Heart left ventricle (tissue), 16 donors: Measurements from ENCODE around the gene TMEM178B. TPM values are rescaled to one million over a fixed set of nuclear protein-coding genes. Genes with fewer than 3 reads are reported as not detected.
"Not testable (repeated sequence)": the region's sequence is repeated elsewhere in the genome, so short reads cannot be mapped to it uniquely, and the experiment has no call there.

Experiments used
- ATAC-seq, 4 donors: fragments of 200-7000 bp; cut with Tn5 transposase; one replicate each; pipeline ENCODE4 v1.9.1; 2020 to 2022; ENCODE audit warnings: moderate library complexity in 4 of 4, mild to moderate bottlenecking in 3 of 4, moderate number of reproducible peaks in 1 of 4
- DNase-seq, 5 donors: peaks; one replicate each; pipeline ENCODE4 v3.0.0-alpha.2; 2020
- H3K27ac ChIP-seq, 12 donors: fragments of 200-600 bp; sonication (generic) in 4 of 12; one replicate each; pipeline versions ENCODE4 v1.5.0 to v1.8.0; 2016 to 2022; ENCODE audit warnings: mild to moderate bottlenecking in 2 of 12
- H3K27me3 ChIP-seq, 9 donors: fragments of 200-600 bp; sonication (generic) in 2 of 9; one replicate each; pipeline versions ENCODE4 v1.5.1 to v1.8.0; 2016 to 2022; ENCODE audit warnings: mild to moderate bottlenecking in 3 of 9
- H3K36me3 ChIP-seq, 9 donors: fragments of 200-600 bp; sonication (generic) in 2 of 9; one replicate each; pipeline versions ENCODE4 v1.5.0 to v1.8.0; 2018 to 2022; ENCODE audit warnings: mild to moderate bottlenecking in 2 of 9
- H3K4me1 ChIP-seq, 12 donors: fragments of 200-600 bp; sonication (generic) in 4 of 12; one replicate each; pipeline versions ENCODE4 v1.5.0 to v1.8.0; 2016 to 2022; ENCODE audit warnings: mild to moderate bottlenecking in 3 of 12
- H3K4me3 ChIP-seq, 12 donors: fragments of 200-600 bp; sonication (generic) in 4 of 12; one replicate each; pipeline versions ENCODE4 v1.5.0 to v1.8.0; 2017 to 2022; ENCODE audit warnings: mild to moderate bottlenecking in 9 of 12, moderate library complexity in 4 of 12
- H3K9me3 ChIP-seq, 12 donors: fragments of 200-600 bp; sonication (generic) in 4 of 12; one replicate each; pipeline versions ENCODE4 v1.5.0 to v1.8.0; 2016 to 2022; ENCODE audit warnings: mild to moderate bottlenecking in 1 of 12
- POLR2A ChIP-seq, 2 donors: fragments of 450-650 bp; IDR thresholded peaks; one replicate each; pipeline ENCODE4 v1.6.1; 2017; ENCODE audit warnings: antibody characterized with exemption in 2 of 2, mild to moderate bottlenecking in 2 of 2, moderate library complexity in 2 of 2
- WGBS, 4 donors: extraction: QIAGEN DNeasy Blood & Tissue Kit in 2 of 4; methylation state at CpG; one replicate each; pipeline versions ENCODE4 v1.1.5 to v1.1.7; 2013 to 2018; 5-methylcytosine and 5-hydroxymethylcytosine counted together
- intact Hi-C, 10 donors: fragments of 100-400 bp; cut with DNase I; formaldehyde crosslinking; loops; one replicate each; pipeline versions ENCODE4 v1.11.1 to v1.14.2; 2022
- polyA plus RNA-seq, 2 donors: library from polyadenylated mRNA; stranded (reverse); fragments of 200-250 nt; gene quantifications; one replicate each; pipeline ENCODE4 v1.2.3, GENCODE V29; 2013
- total RNA-seq, 9 donors: library from RNA; depleted of rRNA in 2 of 9; stranded (reverse); fragments of >200 nt in 2 of 9; fragmentation: NEBNext Ultra II Directional in 3 of 9; extraction: Animal tissue kit (Norgen Biotek cat#: 25700) in 3 of 9; gene quantifications; one replicate each; pipeline versions ENCODE4 v1.1.0 to v1.2.4, GENCODE V29; 2016 to 2023
- TF ChIP-seq, protein P1 (sequence below), 12 donors: fragments of 200-600 bp; sonication (generic) in 4 of 12; IDR thresholded peaks; one replicate each; pipeline versions ENCODE4 v1.5.0 to v1.8.0; 2018 to 2022; ENCODE audit warnings: antibody characterized with exemption in 12 of 12, mild to moderate bottlenecking in 5 of 12
- donor health status: ischemic (EF 13 %, LVEDD 7.1; RV severe dilation, severe dysfunction).
- donor health status: healthy with polysubstance abuse.
- donor health status: DM: no; HTN: yes; CAD: no.
- donor health status: DM: no; HTN: no; CAD: no.
- donor health status: ischemic (EF 25% LVEDD 6.9; RV normal size, moderate dysfunction).
- donor health status: ischemic (EF 25% LVEDD 5.7; RV mildly dilated, moderate dysfunction).
- donor health status: healthy.
- donor health status: DM: yes; HTN: yes; CAD: no.
- donor health status: ischemic (EF 35%, LVEDD 5.7; RV mildly dilated, moderate dysfunction).
- donor health status: nonischemic (EF 11% LVEDD 7.7; RV severe dilation, severe dysfunction).
- donor health status: DM: yes; HTN: yes; CAD: no.
- donor health status: PGD.
- donor health status: ischemic (EF 29% LVEDD 5.4; RV normal size, mild dysfunction).
- donor health status: nonischemic (EF 23%, LVEDD 6.1; RV moderate dilation, normal function).

The TMEM178B gene
- total and polyA plus RNA-seq, 11 donors: 1.2 to 58.5 (median 19.0) TPM

DNA sequence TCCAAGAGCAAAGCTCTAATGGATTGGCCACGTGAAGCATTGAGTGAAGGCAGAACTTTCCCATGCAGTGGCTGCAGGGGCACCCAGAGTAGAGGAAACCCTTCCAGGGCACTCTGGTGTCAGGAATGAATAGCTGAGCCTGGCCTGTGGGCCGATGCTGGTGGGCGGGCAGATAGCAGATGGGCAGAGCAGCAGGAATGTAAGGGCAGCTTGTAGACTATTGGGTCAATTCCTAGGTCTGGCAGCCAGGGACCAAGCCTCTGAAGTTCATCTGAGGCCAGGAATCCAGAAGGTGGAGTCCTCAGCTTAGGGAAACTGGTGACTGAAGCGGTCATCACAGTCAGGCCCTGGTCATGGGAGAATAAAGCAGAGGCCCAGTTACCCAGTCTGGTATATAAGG, 115.4 kb downstream of the TMEM178B start:
- intact Hi-C loops: no loop called here
- no peaks in the 10 kb centered on the region for H3K36me3 ChIP-seq
- 71 to 88% (median 80%) methylated on average over 4 of the region's 4 CpGs for WGBS, 4 donors
- no peaks in the 10 kb centered on the region for H3K27me3 ChIP-seq
- no peak overlapping the region for H3K27ac ChIP-seq
- H3K4me1 ChIP-seq: no peaks in the 10 kb centered on the region
- no peak overlapping the region for H3K4me3 ChIP-seq
- DNase-seq (no peak), ATAC-seq (peak in 2 of 4 donors; percentile 34 to 41)
- no peaks in the 10 kb centered on the region for H3K9me3 ChIP-seq
- TF ChIP-seq, protein P1, sequence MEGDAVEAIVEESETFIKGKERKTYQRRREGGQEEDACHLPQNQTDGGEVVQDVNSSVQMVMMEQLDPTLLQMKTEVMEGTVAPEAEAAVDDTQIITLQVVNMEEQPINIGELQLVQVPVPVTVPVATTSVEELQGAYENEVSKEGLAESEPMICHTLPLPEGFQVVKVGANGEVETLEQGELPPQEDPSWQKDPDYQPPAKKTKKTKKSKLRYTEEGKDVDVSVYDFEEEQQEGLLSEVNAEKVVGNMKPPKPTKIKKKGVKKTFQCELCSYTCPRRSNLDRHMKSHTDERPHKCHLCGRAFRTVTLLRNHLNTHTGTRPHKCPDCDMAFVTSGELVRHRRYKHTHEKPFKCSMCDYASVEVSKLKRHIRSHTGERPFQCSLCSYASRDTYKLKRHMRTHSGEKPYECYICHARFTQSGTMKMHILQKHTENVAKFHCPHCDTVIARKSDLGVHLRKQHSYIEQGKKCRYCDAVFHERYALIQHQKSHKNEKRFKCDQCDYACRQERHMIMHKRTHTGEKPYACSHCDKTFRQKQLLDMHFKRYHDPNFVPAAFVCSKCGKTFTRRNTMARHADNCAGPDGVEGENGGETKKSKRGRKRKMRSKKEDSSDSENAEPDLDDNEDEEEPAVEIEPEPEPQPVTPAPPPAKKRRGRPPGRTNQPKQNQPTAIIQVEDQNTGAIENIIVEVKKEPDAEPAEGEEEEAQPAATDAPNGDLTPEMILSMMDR (IDR thresholded peaks at IDR 0.05): no peak
- TF ChIP-seq POLR2A (IDR thresholded peaks at IDR 0.05): no peak

DNA sequence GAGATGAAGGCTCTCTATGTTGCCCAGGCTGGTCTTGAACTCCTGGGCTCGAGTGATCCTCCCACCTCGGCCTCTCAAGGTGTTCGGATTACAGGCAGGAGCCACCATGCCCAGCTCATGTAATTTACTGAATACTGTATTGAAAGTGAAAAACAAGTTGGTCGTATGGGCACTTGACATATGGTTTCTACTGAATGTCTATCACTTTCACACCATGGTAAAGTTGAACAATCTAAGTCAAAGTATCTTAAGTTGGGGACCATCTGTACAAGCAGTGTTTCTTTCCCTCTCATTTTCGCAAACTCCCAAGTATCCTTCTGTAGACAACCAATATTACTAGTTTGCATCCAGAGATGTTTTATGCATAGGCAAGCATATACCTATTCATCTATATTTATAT, 116.6 kb downstream of the TMEM178B start:
- Histone ChIP-seq H3K9me3 (no peaks in the 10 kb centered on the region), H3K27ac (no peak overlapping the region), H3K27me3 (no peaks in the 10 kb centered on the region), H3K4me1 (no peaks in the 10 kb centered on the region), H3K36me3 (no peaks in the 10 kb centered on the region), H3K4me3 (no peak overlapping the region)
- TF ChIP-seq POLR2A (IDR thresholded peaks at IDR 0.05): no peak
- TF ChIP-seq, protein P1 (IDR thresholded peaks at IDR 0.05): no peak
- intact Hi-C loops: no loop called here
- DNase-seq (no peak), ATAC-seq (no peak)
- WGBS, 4 donors: 67 to 88% (median 81%) methylated on average over 5 of the region's 5 CpGs

DNA sequence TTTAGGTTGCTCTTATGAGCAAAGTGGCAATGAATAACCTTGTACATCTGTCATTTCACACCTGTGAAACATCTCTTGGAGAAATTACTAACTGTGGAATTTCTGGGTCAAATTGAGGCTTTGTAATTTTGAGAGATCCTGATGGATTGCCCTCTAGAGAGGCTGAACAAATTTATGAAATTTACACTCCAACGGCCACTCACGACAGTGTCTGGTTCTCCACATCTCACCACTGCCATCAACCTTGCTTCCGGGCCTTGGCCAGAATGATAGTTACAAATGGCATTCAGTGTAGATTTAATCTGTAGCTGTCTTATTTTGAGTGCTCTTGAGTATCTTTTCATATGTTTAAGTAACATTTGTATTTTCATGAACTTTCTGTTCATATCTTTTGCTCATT, 117.4 kb downstream of the TMEM178B start:
- Histone ChIP-seq H3K9me3 (no peaks in the 10 kb centered on the region), H3K27me3 (no peaks in the 10 kb centered on the region), H3K36me3 (no peaks in the 10 kb centered on the region), H3K4me3 (no peak overlapping the region), H3K4me1 (no peaks in the 10 kb centered on the region), H3K27ac (no peak overlapping the region)
- TF ChIP-seq, protein P1 (IDR thresholded peaks at IDR 0.05): no peak
- no peak for ATAC-seq
- no peak for DNase-seq
- intact Hi-C loops: no loop called here
- 82 to 92% (median 92%) methylated on average over 3 of the region's 3 CpGs for WGBS, 4 donors

DNA sequence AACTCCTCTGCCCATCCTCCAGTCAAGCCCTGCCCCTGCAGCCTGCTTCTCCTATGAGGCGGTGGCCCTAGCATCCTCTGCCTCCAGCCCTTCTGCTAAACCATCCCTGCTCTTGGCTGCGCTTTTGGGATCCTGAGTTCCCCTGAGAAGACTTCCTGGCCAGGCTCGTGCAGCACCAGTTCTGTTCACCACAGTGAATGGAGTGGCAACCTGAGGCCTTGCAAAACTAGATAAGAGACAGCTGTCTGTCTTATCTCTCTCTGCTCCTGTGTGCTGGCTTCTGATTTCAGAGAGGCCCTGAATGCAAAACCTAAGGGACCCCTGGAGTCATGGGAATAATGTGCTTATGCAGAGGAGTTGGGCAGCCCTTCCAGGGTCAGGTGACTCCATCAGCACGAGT, 119.2 kb downstream of the TMEM178B start:
- no peak for ATAC-seq
- Histone ChIP-seq H3K9me3 (no peaks in the 10 kb centered on the region), H3K36me3 (no peaks in the 10 kb centered on the region), H3K4me1 (no peaks in the 10 kb centered on the region), H3K27me3 (no peaks in the 10 kb centered on the region), H3K4me3 (no peak overlapping the region), H3K27ac (no peak overlapping the region)
- 36 to 71% (median 50%) methylated on average over 3 to 4 of the region's 4 CpGs for WGBS, 4 donors
- no peak for DNase-seq
- no peak for TF ChIP-seq POLR2A (IDR thresholded peaks at IDR 0.05)
- TF ChIP-seq, protein P1 (IDR thresholded peaks at IDR 0.05): no peak
- intact Hi-C loops: no loop called here

DNA sequence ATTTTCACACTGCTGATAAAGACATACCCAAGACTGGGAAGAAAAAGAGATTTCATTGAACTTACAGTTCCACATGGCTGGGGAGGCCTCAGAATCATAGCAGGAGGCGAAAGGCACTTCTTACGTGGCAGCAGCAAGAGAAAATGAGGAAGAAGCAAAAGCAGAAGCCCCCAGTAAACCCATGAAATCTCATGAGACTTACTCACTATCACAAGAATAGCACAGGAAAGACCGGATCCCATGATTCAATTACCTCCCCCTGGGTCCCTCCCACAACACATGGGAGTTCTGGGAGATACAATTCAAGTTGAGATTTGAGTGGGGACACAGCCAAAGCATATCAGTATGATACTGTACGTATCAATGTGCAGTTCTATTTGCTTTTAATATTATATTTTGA, 121.9 kb downstream of the TMEM178B start:
- H3K4me3 ChIP-seq, H3K27me3 ChIP-seq, DNase-seq, ATAC-seq, H3K27ac ChIP-seq, H3K4me1 ChIP-seq, H3K36me3 ChIP-seq, H3K9me3 ChIP-seq, intact Hi-C loops: not testable (repeated sequence)
- 54 to 73% (median 68%) methylated on average over 4 of the region's 4 CpGs for WGBS, 4 donors
